ENCODE data around the gene NKX6-2.

The NKX6-2 gene

GRCh38 chr10:132806561-132807003 lies 20.6 kb upstream of the NKX6-2 start:
- H3K27ac ChIP-seq (ENCODE audit: low read length): no peak overlapping the region
- no peaks in the 10 kb centered on the region for H3K36me3 ChIP-seq (ENCODE audit: insufficient read depth, low read length)
- no peaks in the 10 kb centered on the region for H4K20me1 ChIP-seq (ENCODE audit: insufficient read depth, low read length)
- TF ChIP-seq EZH2 (IDR thresholded peaks at IDR 0.05; ENCODE audit: borderline replicate concordance, low read depth, low read length, severe bottlenecking): no peak
- TF ChIP-seq CTCF (IDR thresholded peaks at IDR 0.05; ENCODE audit: borderline replicate concordance, extremely low read depth, low read length, poor library complexity, severe bottlenecking): no peak
- H3K4me3 ChIP-seq (ENCODE audit: low read depth in 1 of 2, low read length in 2 of 2): no peak overlapping the region
- ATAC-seq (ENCODE audit: insufficient read depth, low read depth): no peak
- no peaks in the 10 kb centered on the region for H3K27me3 ChIP-seq (ENCODE audit: insufficient read depth, low read length, poor library complexity)
- no peaks in the 10 kb centered on the region for H3K9me3 ChIP-seq (ENCODE audit: insufficient read depth, low read length, severe bottlenecking)
- no peak overlapping the region for H3K9ac ChIP-seq (ENCODE audit: low read depth, low read length)
- H3K79me2 ChIP-seq (ENCODE audit: insufficient read depth, low read length): no peaks in the 10 kb centered on the region
- no peaks in the 10 kb centered on the region for H3K4me1 ChIP-seq (ENCODE audit: insufficient read depth, low read length)
- H2AFZ ChIP-seq (ENCODE audit: low read depth, low read length): no peak overlapping the region
- DNase-seq: no peak
- H3K4me2 ChIP-seq (ENCODE audit: insufficient read depth, low read length): no peak overlapping the region

- no peak overlapping the region for H3K4me3 ChIP-seq (ENCODE audit: low read depth in 1 of 2, low read length in 2 of 2)
- no peaks in the 10 kb centered on the region for H3K9me3 ChIP-seq (ENCODE audit: insufficient read depth, low read length, severe bottlenecking)
- DNase-seq (no peak), ATAC-seq (ENCODE audit: insufficient read depth, low read depth) (no peak)
- TF ChIP-seq EZH2 (IDR thresholded peaks at IDR 0.05; ENCODE audit: borderline replicate concordance, low read depth, low read length, severe bottlenecking): no peak
- TF ChIP-seq CTCF (IDR thresholded peaks at IDR 0.05; ENCODE audit: borderline replicate concordance, extremely low read depth, low read length, poor library complexity, severe bottlenecking): no peak
- H3K9ac ChIP-seq (ENCODE audit: low read depth, low read length): no peak overlapping the region
- no peaks in the 10 kb centered on the region for H3K27me3 ChIP-seq (ENCODE audit: insufficient read depth, low read length, poor library complexity)
- H3K79me2 ChIP-seq (ENCODE audit: insufficient read depth, low read length): no peaks in the 10 kb centered on the region
- no peaks in the 10 kb centered on the region for H3K4me1 ChIP-seq (ENCODE audit: insufficient read depth, low read length)
- H3K4me2 ChIP-seq (ENCODE audit: insufficient read depth, low read length): no peak overlapping the region
- H3K27ac ChIP-seq (ENCODE audit: low read length): no peak overlapping the region
- H3K36me3 ChIP-seq (ENCODE audit: insufficient read depth, low read length): no peaks in the 10 kb centered on the region
- H2AFZ ChIP-seq (ENCODE audit: low read depth, low read length): no peak overlapping the region
- H4K20me1 ChIP-seq (ENCODE audit: insufficient read depth, low read length): no peaks in the 10 kb centered on the region
These were observed 20.2 kb upstream of the NKX6-2 start for GRCh38 chr10:132806110-132806509.

- no peak for ATAC-seq (ENCODE audit: insufficient read depth, low read depth)
- no peak overlapping the region for H3K9ac ChIP-seq (ENCODE audit: low read depth, low read length)
- no peak overlapping the region for H3K27ac ChIP-seq (ENCODE audit: low read length)
- H3K36me3 ChIP-seq (ENCODE audit: insufficient read depth, low read length): no peaks in the 10 kb centered on the region
- DNase-seq: no peak
- no peaks in the 10 kb centered on the region for H3K79me2 ChIP-seq (ENCODE audit: insufficient read depth, low read length)
- H3K4me1 ChIP-seq (ENCODE audit: insufficient read depth, low read length): no peaks in the 10 kb centered on the region
- no peaks in the 10 kb centered on the region for H4K20me1 ChIP-seq (ENCODE audit: insufficient read depth, low read length)
- H3K27me3 ChIP-seq (ENCODE audit: insufficient read depth, low read length, poor library complexity): no peaks in the 10 kb centered on the region
- no peak overlapping the region for H2AFZ ChIP-seq (ENCODE audit: low read depth, low read length)
- no peaks in the 10 kb centered on the region for H3K9me3 ChIP-seq (ENCODE audit: insufficient read depth, low read length, severe bottlenecking)
- no peak for TF ChIP-seq CTCF (IDR thresholded peaks at IDR 0.05; ENCODE audit: borderline replicate concordance, extremely low read depth, low read length, poor library complexity, severe bottlenecking)
- TF ChIP-seq EZH2 (IDR thresholded peaks at IDR 0.05; ENCODE audit: borderline replicate concordance, low read depth, low read length, severe bottlenecking): no peak
- H3K4me2 ChIP-seq (ENCODE audit: insufficient read depth, low read length): no peak overlapping the region
- H3K4me3 ChIP-seq (ENCODE audit: low read depth in 1 of 2, low read length in 2 of 2): no peak overlapping the region
These were observed 19.7 kb upstream of the NKX6-2 start for GRCh38 chr10:132805599-132805998.
